Endothelial cell of umbilical vein (primary cell): ENCODE results near the gene EEF1G.
"Not testable (repeated sequence)": the region's sequence is repeated elsewhere in the genome, so short reads cannot be mapped to it uniquely, and the experiment has no call there.

Experiments
- CTCF ChIP-seq, 2 donors: IDR thresholded peaks; 1 replicate in 1 of 2; 2 replicates in 1 of 2; pipeline ENCODE4 v1.5.1; 2011; ENCODE audit warnings: low read length in 2 of 2, mild to moderate bottlenecking in 2 of 2, moderate library complexity in 2 of 2, control low read depth in 1 of 2, inconsistent platforms in 1 of 2, low read depth in 1 of 2; ENCODE audit not compliant: insufficient read depth in 1 of 2; ENCODE audit errors: extremely low read depth in 1 of 2
- EZH2 ChIP-seq: IDR thresholded peaks from 2 replicates; pipeline ENCODE4 v1.6.1; 2012; ENCODE audit warnings: borderline replicate concordance, low read depth, mild to moderate bottlenecking, moderate library complexity, low read length, inconsistent platforms; ENCODE audit not compliant: severe bottlenecking
- FOS ChIP-seq: IDR thresholded peaks from 2 replicates; pipeline ENCODE4 v1.6.1; 2011; ENCODE audit warnings: mild to moderate bottlenecking, low read length, moderate library complexity, borderline replicate concordance; ENCODE audit not compliant: insufficient read depth
- JUN ChIP-seq: IDR thresholded peaks from 2 replicates; pipeline ENCODE4 v1.6.1; 2011; ENCODE audit warnings: borderline replicate concordance, low read depth; ENCODE audit not compliant: insufficient read length, insufficient read depth
- MAX ChIP-seq: IDR thresholded peaks from 2 replicates; pipeline ENCODE4 v1.6.1; 2011; ENCODE audit not compliant: insufficient read depth, insufficient read length
- MYC ChIP-seq: IDR thresholded peaks from one replicate; pipeline ENCODE4 v1.6.1; 2011; ENCODE audit warnings: mild to moderate bottlenecking, low read depth, low read length
- POLR2A ChIP-seq: IDR thresholded peaks from 2 replicates; pipeline ENCODE4 v1.6.1; 2012; ENCODE audit warnings: low read depth, mild to moderate bottlenecking, control low read depth, low read length

GRCh38 chr11:62559626-62560025 is 14.1 kb downstream of the EEF1G start:
- not testable (repeated sequence) for TF ChIP-seq FOS; EZH2; CTCF (IDR thresholded peaks at IDR 0.05; ENCODE audit: extremely low read depth in 1 of 2, insufficient read depth in 1 of 2, low read depth in 1 of 2, low read length in 2 of 2); POLR2A; JUN; MYC; MAX
